ENCODE results near the gene LRRC7. TPM values are rescaled to one million over a fixed set of nuclear protein-coding genes. Genes with fewer than 3 reads are reported as not detected.

The LRRC7 gene
- total and polyA plus RNA-seq, 2 of the 8 experiments (the other 6 are each of a cell fraction or from before 2014, with no cell fraction given), result 0.03 to 0.17 TPM

DNA sequence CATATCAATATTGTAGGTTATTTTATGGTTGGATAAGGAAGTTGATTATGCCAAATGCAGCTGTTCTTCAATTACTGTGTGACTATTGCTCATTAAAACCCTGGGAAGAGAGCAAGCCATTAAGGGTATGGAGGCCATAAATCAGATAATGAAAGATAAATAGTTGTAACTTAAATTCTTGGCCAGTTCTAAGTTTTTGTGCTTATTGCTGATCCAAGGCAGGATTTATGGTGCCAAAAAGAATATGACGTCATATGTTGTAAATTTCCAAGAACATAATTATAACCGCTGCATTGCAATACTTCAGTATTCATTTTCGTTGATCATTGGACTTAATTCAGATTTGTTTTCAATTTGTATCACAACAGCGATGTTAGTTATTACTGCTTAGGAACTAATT lies 426.1 kb downstream of the LRRC7 start:
- Histone ChIP-seq H3K27ac (ENCODE audit: low read depth, low read length) (no peak overlapping the region), H3K4me1 (replicated peaks in 1 of 4; ENCODE audit: control insufficient read depth in 3 of 4, insufficient read depth in 4 of 4, low read length in 3 of 4) (no peaks in the 10 kb centered on the region), H3K18ac (ENCODE audit: extremely low read depth, low read length) (no peak overlapping the region), H2AFZ (ENCODE audit: low read length) (no peak overlapping the region), H2BK12ac (ENCODE audit: low read depth, low read length) (no peak overlapping the region), H4K8ac (ENCODE audit: extremely low read depth, insufficient read depth, low read length) (no peak overlapping the region), H4K20me1 (replicated peaks in 1 of 2; ENCODE audit: control insufficient read depth in 1 of 2, insufficient read depth in 2 of 2, low read length in 2 of 2) (no peaks in the 10 kb centered on the region), H3K23me2 (ENCODE audit: low read depth, low read length) (no peaks in the 10 kb centered on the region), H2BK5ac (ENCODE audit: low read depth, low read length) (no peak overlapping the region), H3K9me3 (ENCODE audit: insufficient read depth in 2 of 2, low read depth in 1 of 2, low read length in 1 of 2) (no peaks in the 10 kb centered on the region), H3K4ac (replicated peaks; ENCODE audit: insufficient read length, low read depth, low read length) (no peak overlapping the region), H3K14ac (ENCODE audit: insufficient read length) (no peak overlapping the region), H2AK5ac (ENCODE audit: low read depth, low read length) (no peak overlapping the region), H3K36me3 (ENCODE audit: control insufficient read depth in 2 of 4, insufficient read depth in 4 of 4, low read length in 3 of 4) (no peaks in the 10 kb centered on the region), H3K27me3 (replicated peaks in 1 of 4; ENCODE audit: control insufficient read depth in 3 of 4, extremely low read depth in 1 of 4, insufficient read depth in 3 of 4, low read length in 3 of 4) (no peaks in the 10 kb centered on the region), H2BK120ac (replicated peaks; ENCODE audit: low read depth, low read length) (no peak overlapping the region), H3K4me3 (ENCODE audit: extremely low read depth in 1 of 4, insufficient read depth in 2 of 4, low read depth in 3 of 4, low read length in 4 of 4) (no peak overlapping the region), H3K23ac (ENCODE audit: insufficient read length) (no peak overlapping the region), H4K5ac (ENCODE audit: insufficient read length, low read depth, low read length) (no peak overlapping the region), H4K91ac (replicated peaks; ENCODE audit: insufficient read length, low read length) (no peak overlapping the region), H3K4me2 (ENCODE audit: insufficient read depth in 1 of 2, low read depth in 2 of 2, low read length in 2 of 2) (no peak overlapping the region), H2BK20ac (ENCODE audit: low read length) (no peak overlapping the region), H3K79me1 (ENCODE audit: low read depth, low read length) (no peaks in the 10 kb centered on the region), H3K79me2 (ENCODE audit: control insufficient read depth in 1 of 2, insufficient read depth in 2 of 2, low read length in 2 of 2) (no peaks in the 10 kb centered on the region), H2BK15ac (ENCODE audit: low read length) (no peak overlapping the region), H3K9ac (replicated peaks in 1 of 4; ENCODE audit: extremely low read depth in 1 of 4, low read depth in 3 of 4, low read length in 3 of 4) (no peak overlapping the region), H3K56ac (replicated peaks; ENCODE audit: insufficient read length, low read depth, low read length) (no peak overlapping the region)
- FAIRE-seq (no peak), DNase-seq (ENCODE audit: low read depth in 1 of 2, low spot score in 2 of 2) (no peak)
- whole genome bisulfite sequencing, 2 experiments (ENCODE audit: extremely low coverage in 1 of 2, insufficient coverage in 1 of 2, insufficient read length in 1 of 2, insufficient replicate concordance in 2 of 2, low coverage in 1 of 2, low lambda C conversion rate in 2 of 2, missing lambda C conversion rate in 1 of 2), result 93% methylated on average over 4 of the region's 4 CpGs; no CpG with 5 or more reads in 1 of the 2 experiments
- CTCF ChIA-PET (ENCODE audit: partially characterized antibody), result interaction anchor here (1.3 kb wide), 1 partner anchor 9 kb away, joined by 5 read pairs; no protein-coding TSS in a partner anchor
- POLR2A ChIA-PET (ENCODE audit: partially characterized antibody), result no interaction called here
- TF ChIP-seq BACH1 (IDR thresholded peaks at IDR 0.05; ENCODE audit: low read length) (no peak), CBX8 (IDR thresholded peaks at IDR 0.05; ENCODE audit: borderline replicate concordance, low read depth, low read length) (no peak), BRCA1 (IDR thresholded peaks at IDR 0.05; ENCODE audit: low read depth, low read length) (no peak), SP1 (IDR thresholded peaks at IDR 0.05; ENCODE audit: low read depth, low read length) (no peak), SP4 (IDR thresholded peaks at IDR 0.05; ENCODE audit: low read length) (no peak), SIN3A (conservative IDR thresholded peaks at IDR 0.05 in 1 of 2, IDR thresholded peaks at IDR 0.05 in 1 of 2; ENCODE audit: low read depth in 1 of 2, low read length in 2 of 2) (no peak), HDAC6 (IDR thresholded peaks at IDR 0.05; ENCODE audit: low read depth, low read length) (no peak), POLR2A (IDR thresholded peaks at IDR 0.05; ENCODE audit: control extremely low read depth in 1 of 2, low read depth in 2 of 2, low read length in 2 of 2) (no peak), POU5F1 (IDR thresholded peaks at IDR 0.05; ENCODE audit: low read depth, low read length) (no peak), SIX5 (IDR thresholded peaks at IDR 0.05; ENCODE audit: low read depth, low read length) (no peak), CREB1 (IDR thresholded peaks at IDR 0.05) (no peak), TAF1 (IDR thresholded peaks at IDR 0.05; ENCODE audit: low read depth, low read length) (no peak), RAD21 (IDR thresholded peaks at IDR 0.05 in 1 of 2, conservative IDR thresholded peaks at IDR 0.05 in 1 of 2; ENCODE audit: low read depth in 2 of 2, low read length in 2 of 2) (no peak)
